HL-60 (cell line): ENCODE data around the gene SEC14L5.

ENCODE experiments used
- DNase-seq, 2 experiments: peaks; one replicate each; pipeline ENCODE4 v3.0.0-alpha.2; 2010 to 2020; ENCODE audit warnings: low read depth in 1 of 2, low spot score in 1 of 2
- H3K27ac ChIP-seq: fragments of 250-450 bp; sonication (Bioruptor Pico); replicated peaks from 2 replicates; pipeline ENCODE4 v1.5.1; 2020; ENCODE audit warnings: mild to moderate bottlenecking, moderate library complexity
- H3K27me3 ChIP-seq: fragments of 250-450 bp; sonication (Bioruptor Pico); 2 replicates; pipeline ENCODE4 v1.5.1; 2021; ENCODE audit warnings: mild to moderate bottlenecking, moderate library complexity; ENCODE audit not compliant: insufficient read depth, poor library complexity, severe bottlenecking
- H3K4me3 ChIP-seq: replicated peaks from 2 replicates; pipeline ENCODE4 v1.5.1; 2011; ENCODE audit warnings: mild to moderate bottlenecking, control low read depth, low read length; ENCODE audit not compliant: insufficient read depth
- GABPA ChIP-seq: IDR thresholded peaks from 2 replicates; pipeline ENCODE4 v1.6.1; 2012; ENCODE audit warnings: low read depth
- POLR2AphosphoS5 ChIP-seq: IDR thresholded peaks from 2 replicates; pipeline ENCODE4 v1.6.1; 2012; ENCODE audit warnings: low read depth
- SPI1 ChIP-seq: IDR thresholded peaks from 2 replicates; pipeline ENCODE4 v1.6.1; 2012; ENCODE audit warnings: low read depth, mild to moderate bottlenecking, borderline replicate concordance
- TF ChIP-seq, protein P1 (sequence below): IDR thresholded peaks from one replicate; pipeline ENCODE4 v1.5.1; 2011; ENCODE audit warnings: low read length, control low read depth, inconsistent platforms; ENCODE audit not compliant: insufficient read depth
- TF ChIP-seq, protein P2 (sequence below): IDR thresholded peaks from 2 replicates; pipeline ENCODE4 v1.6.1; 2012; ENCODE audit warnings: low read depth; ENCODE audit not compliant: insufficient replicate concordance

SEC14L5 gene

GRCh38 chr16:5036228-5037156 lies 78.4 kb downstream of the SEC14L5 start:
- no peak overlapping the region for H3K4me3 ChIP-seq
- no peak for DNase-seq
- TF ChIP-seq GABPA, result no peak
- TF ChIP-seq SPI1, result no peak
- H3K27me3 ChIP-seq, result no peaks in the 10 kb centered on the region
- H3K27ac ChIP-seq, result no peak overlapping the region

GRCh38 chr16:5040451-5040850 lies 82.3 kb downstream of the SEC14L5 start:
- Histone ChIP-seq H3K4me3 (no peak overlapping the region), H3K27me3 (no peaks in the 10 kb centered on the region), H3K27ac (no peak overlapping the region)
- DNase-seq, result no peak
- TF ChIP-seq, protein P1, sequence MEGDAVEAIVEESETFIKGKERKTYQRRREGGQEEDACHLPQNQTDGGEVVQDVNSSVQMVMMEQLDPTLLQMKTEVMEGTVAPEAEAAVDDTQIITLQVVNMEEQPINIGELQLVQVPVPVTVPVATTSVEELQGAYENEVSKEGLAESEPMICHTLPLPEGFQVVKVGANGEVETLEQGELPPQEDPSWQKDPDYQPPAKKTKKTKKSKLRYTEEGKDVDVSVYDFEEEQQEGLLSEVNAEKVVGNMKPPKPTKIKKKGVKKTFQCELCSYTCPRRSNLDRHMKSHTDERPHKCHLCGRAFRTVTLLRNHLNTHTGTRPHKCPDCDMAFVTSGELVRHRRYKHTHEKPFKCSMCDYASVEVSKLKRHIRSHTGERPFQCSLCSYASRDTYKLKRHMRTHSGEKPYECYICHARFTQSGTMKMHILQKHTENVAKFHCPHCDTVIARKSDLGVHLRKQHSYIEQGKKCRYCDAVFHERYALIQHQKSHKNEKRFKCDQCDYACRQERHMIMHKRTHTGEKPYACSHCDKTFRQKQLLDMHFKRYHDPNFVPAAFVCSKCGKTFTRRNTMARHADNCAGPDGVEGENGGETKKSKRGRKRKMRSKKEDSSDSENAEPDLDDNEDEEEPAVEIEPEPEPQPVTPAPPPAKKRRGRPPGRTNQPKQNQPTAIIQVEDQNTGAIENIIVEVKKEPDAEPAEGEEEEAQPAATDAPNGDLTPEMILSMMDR, result no peak
- TF ChIP-seq SPI1 (no peak), GABPA (no peak), POLR2AphosphoS5 (no peak)
- TF ChIP-seq, protein P2, sequence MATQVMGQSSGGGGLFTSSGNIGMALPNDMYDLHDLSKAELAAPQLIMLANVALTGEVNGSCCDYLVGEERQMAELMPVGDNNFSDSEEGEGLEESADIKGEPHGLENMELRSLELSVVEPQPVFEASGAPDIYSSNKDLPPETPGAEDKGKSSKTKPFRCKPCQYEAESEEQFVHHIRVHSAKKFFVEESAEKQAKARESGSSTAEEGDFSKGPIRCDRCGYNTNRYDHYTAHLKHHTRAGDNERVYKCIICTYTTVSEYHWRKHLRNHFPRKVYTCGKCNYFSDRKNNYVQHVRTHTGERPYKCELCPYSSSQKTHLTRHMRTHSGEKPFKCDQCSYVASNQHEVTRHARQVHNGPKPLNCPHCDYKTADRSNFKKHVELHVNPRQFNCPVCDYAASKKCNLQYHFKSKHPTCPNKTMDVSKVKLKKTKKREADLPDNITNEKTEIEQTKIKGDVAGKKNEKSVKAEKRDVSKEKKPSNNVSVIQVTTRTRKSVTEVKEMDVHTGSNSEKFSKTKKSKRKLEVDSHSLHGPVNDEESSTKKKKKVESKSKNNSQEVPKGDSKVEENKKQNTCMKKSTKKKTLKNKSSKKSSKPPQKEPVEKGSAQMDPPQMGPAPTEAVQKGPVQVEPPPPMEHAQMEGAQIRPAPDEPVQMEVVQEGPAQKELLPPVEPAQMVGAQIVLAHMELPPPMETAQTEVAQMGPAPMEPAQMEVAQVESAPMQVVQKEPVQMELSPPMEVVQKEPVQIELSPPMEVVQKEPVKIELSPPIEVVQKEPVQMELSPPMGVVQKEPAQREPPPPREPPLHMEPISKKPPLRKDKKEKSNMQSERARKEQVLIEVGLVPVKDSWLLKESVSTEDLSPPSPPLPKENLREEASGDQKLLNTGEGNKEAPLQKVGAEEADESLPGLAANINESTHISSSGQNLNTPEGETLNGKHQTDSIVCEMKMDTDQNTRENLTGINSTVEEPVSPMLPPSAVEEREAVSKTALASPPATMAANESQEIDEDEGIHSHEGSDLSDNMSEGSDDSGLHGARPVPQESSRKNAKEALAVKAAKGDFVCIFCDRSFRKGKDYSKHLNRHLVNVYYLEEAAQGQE, result no peak

GRCh38 chr16:5041600-5042133 lies 83.5 kb downstream of the SEC14L5 start:
- no peak for DNase-seq
- H3K27me3 ChIP-seq, result no peaks in the 10 kb centered on the region
- no peak overlapping the region for H3K4me3 ChIP-seq
- no peak overlapping the region for H3K27ac ChIP-seq
- TF ChIP-seq GABPA (no peak), SPI1 (no peak), POLR2AphosphoS5 (no peak)
- TF ChIP-seq, protein P1, result no peak

DNA sequence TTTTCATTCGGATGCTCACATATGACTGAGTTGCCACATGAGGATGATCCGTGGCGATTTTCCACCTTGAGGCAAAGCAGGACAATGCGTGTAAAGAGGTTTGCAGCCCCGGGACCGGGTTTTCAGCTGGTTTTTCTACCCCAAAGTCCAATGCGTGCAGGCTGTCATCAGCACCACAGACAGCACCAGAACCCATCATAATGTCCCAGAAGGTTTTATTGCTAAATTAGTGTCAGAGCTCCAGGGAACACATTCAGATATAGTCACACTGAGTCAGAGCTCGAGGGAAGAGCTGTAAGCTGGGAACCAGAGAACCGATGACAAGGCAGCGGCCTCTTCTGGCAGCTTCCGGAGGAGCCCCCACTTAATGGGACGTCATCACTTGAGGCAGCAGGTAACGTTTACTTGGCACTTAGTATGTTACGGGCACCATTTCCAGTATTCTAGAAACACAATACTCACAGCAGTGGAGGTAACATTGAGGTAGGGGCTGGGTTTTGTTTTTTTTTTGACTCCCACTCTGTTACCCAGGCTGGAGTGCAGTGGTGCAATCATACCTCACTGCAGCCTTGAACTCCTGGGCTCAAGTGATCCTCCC lies 84.5 kb downstream of the SEC14L5 start:
- DNase-seq, result no peak
- TF ChIP-seq GABPA, result no peak
- TF ChIP-seq SPI1, result no peak
- TF ChIP-seq, protein P2, result peak; percentile 64
- no peak for TF ChIP-seq POLR2AphosphoS5
- TF ChIP-seq, protein P1, result peak; percentile 8
- Histone ChIP-seq H3K27me3 (peaks cover 2% of the 10 kb centered on the region), H3K27ac (no peak overlapping the region), H3K4me3 (no peak overlapping the region)
